Neural cell (in vitro differentiated cells): ENCODE data around the gene RPUSD1. TPM values are rescaled to one million over a fixed set of nuclear protein-coding genes. Genes with fewer than 3 reads are reported as not detected.

ENCODE experiments used
- H2AFZ ChIP-seq: fragments of 200-600, 300-800 bp; sonication (generic), shearing (Covaris generic); 2 replicates; pipeline ENCODE4 v1.6.0; 2014; ENCODE audit warnings: low read depth, mild to moderate bottlenecking, antibody characterized with exemption, low read length, moderate library complexity
- H3F3A ChIP-seq: fragments of 200-600 bp; shearing (Covaris generic); 2 replicates; pipeline ENCODE4 v1.6.1; 2016; ENCODE audit warnings: mild to moderate bottlenecking, moderate library complexity, mixed read lengths, antibody characterized with exemption, low read length; ENCODE audit not compliant: insufficient read depth, poor library complexity, severe bottlenecking
- H3K27ac ChIP-seq: fragments of 200-600, 300-800 bp; sonication (generic), shearing (Covaris generic); 2 replicates; pipeline ENCODE4 v1.5.1; 2014; ENCODE audit warnings: mild to moderate bottlenecking, low read length, moderate library complexity
- H3K27me3 ChIP-seq: fragments of 300-800, 200-600 bp; sonication (generic), shearing (Covaris generic); 2 replicates; pipeline ENCODE4 v1.6.0; 2014; ENCODE audit warnings: mild to moderate bottlenecking, low read depth, low read length, moderate library complexity; ENCODE audit not compliant: insufficient read depth
- H3K36me3 ChIP-seq: fragments of 300-800, 200-600 bp; sonication (generic), shearing (Covaris generic); 2 replicates; pipeline ENCODE4 v1.5.1; 2014; ENCODE audit warnings: mild to moderate bottlenecking, antibody characterized with exemption, low read length, moderate library complexity; ENCODE audit not compliant: insufficient read depth
- H3K4me2 ChIP-seq: fragments of 300-800, 200-600 bp; sonication (generic), shearing (Covaris generic); 2 replicates; pipeline ENCODE4 v1.6.0; 2014; ENCODE audit warnings: mild to moderate bottlenecking, low read length
- H3K4me3 ChIP-seq: fragments of 300-800, 200-600 bp; sonication (generic), shearing (Covaris generic); 2 replicates; pipeline ENCODE4 v1.5.1; 2014; ENCODE audit warnings: mild to moderate bottlenecking, low read length, moderate library complexity
- H3K79me2 ChIP-seq: fragments of 200-600 bp; shearing (Covaris generic); replicated peaks from 2 replicates; pipeline ENCODE4 v1.6.0; 2014; ENCODE audit warnings: mild to moderate bottlenecking, low read length, moderate library complexity; ENCODE audit not compliant: insufficient read depth
- H3K9ac ChIP-seq: fragments of 300-800, 200-600 bp; sonication (generic), shearing (Covaris generic); 2 replicates; pipeline ENCODE4 v1.6.1; 2016; ENCODE audit warnings: mild to moderate bottlenecking, low read length, mixed read lengths
- H3K9me2 ChIP-seq: fragments of 200-600 bp; shearing (Covaris generic); 2 replicates; pipeline ENCODE4 v1.6.1; 2016; ENCODE audit warnings: mild to moderate bottlenecking, low read length, mixed read lengths; ENCODE audit not compliant: insufficient read depth
- H3K9me3 ChIP-seq: fragments of 200-600, 300-800 bp; sonication (generic), shearing (Covaris generic); 2 replicates; pipeline ENCODE4 v1.6.1; 2016; ENCODE audit warnings: mild to moderate bottlenecking, mixed run types, low read length, moderate library complexity, mixed read lengths
- H4K20me1 ChIP-seq: fragments of 200-600 bp; shearing (Covaris generic); 2 replicates; pipeline ENCODE4 v1.6.1; 2016; ENCODE audit warnings: mild to moderate bottlenecking, mixed run types; ENCODE audit not compliant: insufficient read depth
- EP300 ChIP-seq: fragments of 450-650 bp; conservative IDR thresholded peaks from 2 replicates; pipeline ENCODE4 v1.6.1; 2014; ENCODE audit warnings: antibody characterized with exemption, mild to moderate bottlenecking, moderate library complexity; ENCODE audit not compliant: poor library complexity, severe bottlenecking
- POLR2AphosphoS5 ChIP-seq: IDR thresholded peaks from 2 replicates; pipeline ENCODE4 v1.6.1; 2012
- polyA plus RNA-seq: library from polyadenylated mRNA; depleted of rRNA; stranded (reverse); fragments of >200 nt; gene quantifications from 2 replicates; pipeline ENCODE4 v1.2.3, GENCODE V29; 2014
- TF ChIP-seq, protein P1 (sequence below): IDR thresholded peaks from 2 replicates; pipeline ENCODE4 v1.6.1; 2012; ENCODE audit warnings: borderline replicate concordance

The RPUSD1 gene
- polyA plus RNA-seq, 1 donor from 2014 or later: 42.4 TPM

DNA sequence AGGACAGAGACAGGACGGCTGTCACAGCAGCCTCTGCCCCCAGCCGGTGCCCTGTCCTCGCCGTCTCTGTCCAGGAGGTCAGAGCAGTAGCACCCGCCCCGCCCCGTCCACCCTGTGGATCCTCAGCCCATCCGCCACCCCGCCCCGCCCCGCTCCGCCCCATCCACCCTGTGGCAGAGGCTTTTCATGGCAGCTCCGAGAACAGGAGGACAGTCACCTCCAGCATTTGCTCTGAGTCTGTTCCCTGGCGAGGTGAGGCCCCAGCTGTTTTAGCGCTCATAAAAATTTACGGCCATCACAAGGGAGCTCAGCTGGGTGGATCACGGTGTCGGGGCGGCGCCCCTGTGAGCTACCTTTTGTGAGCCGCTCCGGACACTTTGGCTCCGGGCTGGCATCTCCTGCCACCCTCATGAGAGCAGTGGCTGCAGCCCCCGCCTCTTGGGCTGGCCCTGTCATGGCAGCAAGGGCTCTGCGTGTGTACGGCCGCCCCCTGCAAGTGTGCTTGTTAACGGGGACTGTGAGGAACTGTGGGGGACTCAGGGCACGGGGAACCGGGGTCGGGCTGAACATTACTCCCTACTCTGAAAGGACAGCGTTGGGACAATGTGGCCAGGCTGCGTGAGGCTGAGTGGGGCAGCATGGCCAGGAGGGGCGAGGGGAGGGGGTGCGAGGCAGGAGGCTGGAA, 44.6 kb upstream of the RPUSD1 start:
- Histone ChIP-seq H3K9ac (no peak overlapping the region), H4K20me1 (no peaks in the 10 kb centered on the region), H3K27me3 (no peaks in the 10 kb centered on the region), H3F3A (no peaks in the 10 kb centered on the region), H3K4me3 (no peak overlapping the region), H3K9me3 (peaks cover 12% of the 10 kb centered on the region), H3K4me2 (no peak overlapping the region), H3K79me2 (no peaks in the 10 kb centered on the region), H3K9me2 (no peaks in the 10 kb centered on the region), H3K27ac (no peak overlapping the region), H3K36me3 (no peaks in the 10 kb centered on the region), H2AFZ (no peak overlapping the region)
- no peak for TF ChIP-seq POLR2AphosphoS5

GRCh38 chr16:831571-832413, 43.6 kb upstream of the RPUSD1 start:
- H3K27ac ChIP-seq: no peak overlapping the region
- no peaks in the 10 kb centered on the region for H3F3A ChIP-seq
- no peaks in the 10 kb centered on the region for H3K27me3 ChIP-seq
- no peak overlapping the region for H3K4me3 ChIP-seq
- H3K9me2 ChIP-seq: no peaks in the 10 kb centered on the region
- H3K9me3 ChIP-seq: peaks cover 12% of the 10 kb centered on the region
- H3K4me2 ChIP-seq: no peak overlapping the region
- no peak overlapping the region for H3K9ac ChIP-seq
- no peak overlapping the region for H2AFZ ChIP-seq
- no peaks in the 10 kb centered on the region for H3K79me2 ChIP-seq
- no peaks in the 10 kb centered on the region for H4K20me1 ChIP-seq
- TF ChIP-seq EP300: no peak
- TF ChIP-seq, protein P1, sequence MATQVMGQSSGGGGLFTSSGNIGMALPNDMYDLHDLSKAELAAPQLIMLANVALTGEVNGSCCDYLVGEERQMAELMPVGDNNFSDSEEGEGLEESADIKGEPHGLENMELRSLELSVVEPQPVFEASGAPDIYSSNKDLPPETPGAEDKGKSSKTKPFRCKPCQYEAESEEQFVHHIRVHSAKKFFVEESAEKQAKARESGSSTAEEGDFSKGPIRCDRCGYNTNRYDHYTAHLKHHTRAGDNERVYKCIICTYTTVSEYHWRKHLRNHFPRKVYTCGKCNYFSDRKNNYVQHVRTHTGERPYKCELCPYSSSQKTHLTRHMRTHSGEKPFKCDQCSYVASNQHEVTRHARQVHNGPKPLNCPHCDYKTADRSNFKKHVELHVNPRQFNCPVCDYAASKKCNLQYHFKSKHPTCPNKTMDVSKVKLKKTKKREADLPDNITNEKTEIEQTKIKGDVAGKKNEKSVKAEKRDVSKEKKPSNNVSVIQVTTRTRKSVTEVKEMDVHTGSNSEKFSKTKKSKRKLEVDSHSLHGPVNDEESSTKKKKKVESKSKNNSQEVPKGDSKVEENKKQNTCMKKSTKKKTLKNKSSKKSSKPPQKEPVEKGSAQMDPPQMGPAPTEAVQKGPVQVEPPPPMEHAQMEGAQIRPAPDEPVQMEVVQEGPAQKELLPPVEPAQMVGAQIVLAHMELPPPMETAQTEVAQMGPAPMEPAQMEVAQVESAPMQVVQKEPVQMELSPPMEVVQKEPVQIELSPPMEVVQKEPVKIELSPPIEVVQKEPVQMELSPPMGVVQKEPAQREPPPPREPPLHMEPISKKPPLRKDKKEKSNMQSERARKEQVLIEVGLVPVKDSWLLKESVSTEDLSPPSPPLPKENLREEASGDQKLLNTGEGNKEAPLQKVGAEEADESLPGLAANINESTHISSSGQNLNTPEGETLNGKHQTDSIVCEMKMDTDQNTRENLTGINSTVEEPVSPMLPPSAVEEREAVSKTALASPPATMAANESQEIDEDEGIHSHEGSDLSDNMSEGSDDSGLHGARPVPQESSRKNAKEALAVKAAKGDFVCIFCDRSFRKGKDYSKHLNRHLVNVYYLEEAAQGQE: no peak
- no peaks in the 10 kb centered on the region for H3K36me3 ChIP-seq

- Histone ChIP-seq H3K36me3 (no peaks in the 10 kb centered on the region), H3K27me3 (no peaks in the 10 kb centered on the region), H3K27ac (no peak overlapping the region), H3K4me2 (no peak overlapping the region), H2AFZ (no peak overlapping the region), H3K9me3 (peaks cover 8% of the 10 kb centered on the region), H4K20me1 (no peaks in the 10 kb centered on the region), H3K79me2 (no peaks in the 10 kb centered on the region), H3K9ac (no peak overlapping the region), H3F3A (no peaks in the 10 kb centered on the region), H3K4me3 (no peak overlapping the region), H3K9me2 (no peaks in the 10 kb centered on the region)
- TF ChIP-seq, protein P1: no peak
Observed at GRCh38 chr16:830871-831570, 42.8 kb upstream of the RPUSD1 start.
